AG09319 (cell line): ENCODE measurements around the gene SNRNP35.
A peak's percentile ranks its signal among the peaks of the same experiment; 100 is the strongest.

Source experiments
- DNase-seq: peaks from one replicate; pipeline ENCODE4 v3.0.0-alpha.2; 2010; ENCODE audit warnings: low read depth; ENCODE audit errors: extremely low read depth
- TF ChIP-seq, protein P1 (sequence below): IDR thresholded peaks from 2 replicates; pipeline ENCODE4 v1.5.1; 2011; ENCODE audit warnings: low read depth, mild to moderate bottlenecking, inconsistent platforms, low read length, moderate library complexity

The SNRNP35 gene

DNA sequence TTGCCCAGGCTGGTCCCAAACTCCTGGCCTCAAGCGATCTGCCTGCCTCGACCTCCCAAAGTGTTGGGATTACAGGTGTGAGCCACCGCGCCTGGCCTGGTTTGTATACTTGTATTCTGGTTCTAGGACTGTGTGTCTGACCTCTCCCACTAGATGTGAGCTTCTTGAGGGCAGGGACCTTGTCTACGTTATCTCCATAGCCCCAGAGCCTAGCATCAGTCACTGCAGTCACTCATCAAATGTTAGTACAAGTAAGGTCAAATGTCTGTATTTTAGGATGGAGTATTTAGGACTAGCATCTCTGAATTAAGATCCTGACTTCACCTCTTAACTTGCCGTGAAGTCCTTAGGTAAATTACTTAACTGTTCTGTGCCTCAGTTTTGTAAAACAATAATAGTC, 24.3 kb upstream of the SNRNP35 start:
- TF ChIP-seq, protein P1, sequence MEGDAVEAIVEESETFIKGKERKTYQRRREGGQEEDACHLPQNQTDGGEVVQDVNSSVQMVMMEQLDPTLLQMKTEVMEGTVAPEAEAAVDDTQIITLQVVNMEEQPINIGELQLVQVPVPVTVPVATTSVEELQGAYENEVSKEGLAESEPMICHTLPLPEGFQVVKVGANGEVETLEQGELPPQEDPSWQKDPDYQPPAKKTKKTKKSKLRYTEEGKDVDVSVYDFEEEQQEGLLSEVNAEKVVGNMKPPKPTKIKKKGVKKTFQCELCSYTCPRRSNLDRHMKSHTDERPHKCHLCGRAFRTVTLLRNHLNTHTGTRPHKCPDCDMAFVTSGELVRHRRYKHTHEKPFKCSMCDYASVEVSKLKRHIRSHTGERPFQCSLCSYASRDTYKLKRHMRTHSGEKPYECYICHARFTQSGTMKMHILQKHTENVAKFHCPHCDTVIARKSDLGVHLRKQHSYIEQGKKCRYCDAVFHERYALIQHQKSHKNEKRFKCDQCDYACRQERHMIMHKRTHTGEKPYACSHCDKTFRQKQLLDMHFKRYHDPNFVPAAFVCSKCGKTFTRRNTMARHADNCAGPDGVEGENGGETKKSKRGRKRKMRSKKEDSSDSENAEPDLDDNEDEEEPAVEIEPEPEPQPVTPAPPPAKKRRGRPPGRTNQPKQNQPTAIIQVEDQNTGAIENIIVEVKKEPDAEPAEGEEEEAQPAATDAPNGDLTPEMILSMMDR: no peak
- DNase-seq: no peak

DNA sequence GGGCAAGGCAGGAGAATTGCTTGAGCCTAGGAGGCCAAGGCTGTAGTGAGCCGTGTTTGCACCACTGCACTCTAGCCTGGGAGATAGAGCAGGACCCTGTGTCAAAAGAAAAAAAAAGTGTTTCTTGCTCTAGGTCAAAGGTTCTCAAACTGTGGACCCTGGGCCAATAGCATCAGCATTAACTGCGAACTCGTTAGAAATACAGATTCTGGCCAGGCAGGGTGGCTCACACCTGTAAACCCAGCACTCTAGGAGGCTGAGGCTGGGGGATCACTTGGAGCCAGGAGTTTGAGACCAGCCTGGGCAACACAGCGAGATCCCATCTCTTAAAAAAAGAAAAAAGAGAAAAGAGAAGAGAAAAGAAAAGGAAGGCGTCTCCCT, 22.3 kb upstream of the SNRNP35 start:
- TF ChIP-seq, protein P1: no peak
- no peak for DNase-seq

DNA sequence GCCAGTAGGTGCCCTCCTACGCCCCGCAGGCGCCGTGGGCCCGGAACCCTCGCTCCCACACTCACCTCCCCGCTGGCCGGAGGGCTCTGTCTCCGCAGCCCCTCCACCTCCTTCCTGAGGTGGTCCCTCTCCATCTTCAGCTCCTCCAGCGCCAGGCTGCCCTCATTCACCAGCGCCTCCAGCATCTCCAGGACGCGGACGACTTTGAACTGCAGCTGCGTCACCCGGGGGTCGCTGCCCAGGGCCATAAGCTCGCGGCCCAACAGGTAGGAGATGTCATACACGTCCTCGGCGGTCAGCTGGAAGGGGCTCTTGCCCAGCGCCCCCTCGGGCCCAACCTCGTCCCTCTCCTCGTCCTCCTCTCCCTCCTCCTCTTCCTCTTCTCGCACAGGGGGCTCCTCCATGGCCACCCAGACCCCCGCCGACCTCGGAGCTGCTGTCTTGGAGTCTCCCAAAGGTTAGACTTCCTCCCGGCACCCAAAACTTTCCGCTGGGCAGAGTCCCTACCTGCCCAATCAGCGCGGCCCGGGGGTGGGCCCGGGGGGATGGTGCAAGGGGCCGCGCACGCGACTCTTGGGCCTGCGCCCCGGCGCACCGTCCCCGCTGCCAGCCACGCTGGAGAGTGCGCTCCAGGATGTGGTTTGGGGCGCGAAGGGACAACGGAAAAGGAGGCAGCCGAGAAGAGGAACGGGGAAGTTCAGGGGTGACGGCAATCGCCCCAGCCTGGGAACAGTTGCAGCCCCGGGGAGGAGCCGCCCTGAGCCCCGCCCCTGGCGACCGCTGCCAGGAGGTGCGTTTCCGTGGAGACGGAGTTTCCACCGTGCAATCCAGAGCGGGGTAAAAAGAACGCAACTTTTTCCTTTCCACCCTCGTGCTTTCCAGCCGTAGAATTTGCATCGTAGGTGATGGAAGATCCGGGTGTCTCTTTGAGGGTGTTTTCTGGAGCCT, 21.6 kb upstream of the SNRNP35 start, which contains the start of gene RILPL2:
TSS of gene RILPL2 (minus strand) at position 668 of the 948 bp plus-strand sequence. CDS start at position 404, 264 bp downstream.
- DNase-seq: peak; percentile 54
- TF ChIP-seq, protein P1: no peak; the same call in 1 of the 2 replicates

DNA sequence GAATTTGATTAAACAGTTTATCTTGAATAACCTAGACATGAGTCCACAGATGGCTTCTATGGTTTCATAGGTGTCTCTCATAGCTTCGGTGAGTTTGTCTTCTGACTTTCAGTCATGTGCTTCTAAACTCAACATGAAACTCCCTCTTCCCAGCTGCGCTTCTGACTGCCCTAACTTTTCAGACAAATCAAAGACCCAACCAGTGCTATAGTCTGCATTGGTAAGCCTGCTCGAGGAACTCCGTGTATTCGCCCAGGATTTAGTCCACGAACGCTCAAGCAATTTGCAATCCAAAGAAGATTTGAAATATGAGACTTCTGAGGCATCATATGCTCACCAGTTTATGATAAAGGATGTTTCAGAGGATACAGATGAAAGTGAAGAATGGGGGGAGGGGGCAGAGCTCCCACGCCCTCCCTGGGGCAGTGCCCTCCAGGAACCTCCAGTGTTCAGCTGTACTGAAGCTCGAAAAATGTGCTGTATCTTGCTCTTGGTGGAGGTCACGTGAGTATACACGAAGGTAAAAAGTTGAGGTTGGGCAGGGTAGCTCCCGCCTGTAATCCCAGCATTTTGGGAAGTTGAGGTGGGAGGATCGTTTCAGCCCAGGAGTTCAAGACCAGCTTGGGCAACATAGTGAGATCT, 16.3 kb upstream of the SNRNP35 start:
- DNase-seq: no peak
- TF ChIP-seq, protein P1: no peak

DNA sequence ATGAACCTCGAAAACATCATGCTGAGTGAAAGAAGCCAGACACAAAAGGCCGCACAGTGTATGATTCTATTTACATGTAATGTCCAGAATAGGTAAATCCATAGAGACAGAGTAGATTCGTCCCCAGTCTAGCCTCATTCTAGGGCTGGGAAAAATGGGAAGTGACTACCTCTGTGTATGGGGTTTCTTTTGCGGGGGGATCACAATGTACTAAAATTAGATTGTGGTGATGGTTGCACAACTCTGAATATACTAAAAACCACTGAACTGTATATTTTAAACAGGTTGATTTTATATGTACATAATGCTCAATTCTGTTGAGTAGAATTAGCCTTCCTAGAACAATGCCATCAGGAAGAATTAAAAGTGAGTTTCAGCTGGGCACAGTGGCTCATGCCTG, 15.2 kb upstream of the SNRNP35 start:
- no peak for DNase-seq
- TF ChIP-seq, protein P1: no peak

DNA sequence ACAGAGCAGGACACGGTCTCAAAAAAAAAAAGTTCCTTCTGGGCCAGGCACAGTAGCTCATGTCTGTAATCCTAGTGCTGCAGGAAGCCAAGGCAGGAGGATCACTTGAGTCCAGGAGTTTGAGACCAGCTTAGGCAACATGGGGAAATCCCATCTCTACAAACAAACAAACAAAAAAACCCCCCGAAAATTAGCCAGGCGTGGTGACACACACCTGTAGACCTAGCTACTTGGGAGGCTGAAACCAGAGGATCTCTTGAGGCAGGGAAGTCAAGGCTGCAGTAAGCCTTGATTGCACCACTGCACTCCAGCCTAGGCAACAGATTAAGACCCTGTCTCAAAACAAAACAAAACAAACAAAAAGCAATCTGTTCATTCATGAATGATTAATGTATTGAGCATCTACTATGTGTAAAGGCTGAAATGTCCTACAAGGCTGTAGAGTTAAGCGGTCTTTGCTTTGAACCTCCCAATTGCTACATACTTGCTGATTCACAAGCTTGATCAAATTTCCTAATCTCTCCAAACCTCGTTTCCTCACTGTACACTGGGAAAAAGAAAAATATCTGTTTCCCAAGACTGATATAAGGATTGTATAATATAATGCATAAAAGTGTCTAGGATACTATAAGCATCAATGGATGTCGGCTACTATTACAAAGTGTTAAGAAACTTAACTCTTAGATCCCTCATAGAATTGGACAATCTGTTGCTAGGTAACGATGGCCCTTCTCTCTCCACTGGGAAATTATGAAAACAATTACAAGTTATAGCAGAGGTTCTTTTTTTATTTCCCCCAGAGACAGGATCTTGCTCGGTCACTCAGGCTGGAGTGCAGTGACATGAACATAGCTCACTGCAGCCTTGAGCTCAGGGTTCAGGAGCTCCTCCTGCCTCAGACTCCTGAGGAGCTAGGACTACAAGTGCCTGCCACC, 13.6 kb upstream of the SNRNP35 start:
- DNase-seq: peak; percentile 73
- TF ChIP-seq, protein P1: no peak
